HEK293 (cell line): Measurements from ENCODE around the gene HMGN2.
A peak's percentile ranks its signal among the peaks of the same experiment; 100 is the strongest.

Experiments
- HIC1 ChIP-seq: fragments of 450-650 bp; formaldehyde crosslinking; IDR thresholded peaks from 2 replicates; pipeline ENCODE4 v1.5.1; 2016; ENCODE audit warnings: missing biosample characterization, missing genetic modification characterization
- KLF1 ChIP-seq: fragments of 450-650 bp; formaldehyde crosslinking; IDR thresholded peaks from 2 replicates; pipeline ENCODE4 v1.5.1; 2016; ENCODE audit warnings: missing biosample characterization, missing genetic modification characterization
- KLF17 ChIP-seq: fragments of 450-650 bp; formaldehyde crosslinking; IDR thresholded peaks from 2 replicates; pipeline ENCODE4 v1.5.1; 2016; ENCODE audit warnings: missing biosample characterization, missing genetic modification characterization
- PATZ1 ChIP-seq: fragments of 450-650 bp; formaldehyde crosslinking; IDR thresholded peaks from 2 replicates; pipeline ENCODE4 v1.5.1; 2016; ENCODE audit warnings: missing biosample characterization, missing genetic modification characterization
- SCRT1 ChIP-seq: fragments of 450-650 bp; formaldehyde crosslinking; IDR thresholded peaks from 2 replicates; pipeline ENCODE4 v1.5.1; 2016; ENCODE audit warnings: missing biosample characterization, missing genetic modification characterization, borderline replicate concordance
- SP2 ChIP-seq: fragments of 450-650 bp; formaldehyde crosslinking; IDR thresholded peaks from 2 replicates; pipeline ENCODE4 v1.5.1; 2016; ENCODE audit warnings: missing biosample characterization, missing genetic modification characterization
- WT1 ChIP-seq: fragments of 450-650 bp; formaldehyde crosslinking; IDR thresholded peaks from 2 replicates; pipeline ENCODE4 v1.5.1; 2016; ENCODE audit warnings: missing biosample characterization, missing genetic modification characterization
- ZBTB49 ChIP-seq: fragments of 450-650 bp; formaldehyde crosslinking; IDR thresholded peaks from 2 replicates; pipeline ENCODE4 v1.5.1; 2016; ENCODE audit warnings: missing biosample characterization, missing genetic modification characterization, low read depth
- ZNF138 ChIP-seq: fragments of 450-650 bp; formaldehyde crosslinking; IDR thresholded peaks from 2 replicates; pipeline ENCODE4 v1.5.1; 2016; ENCODE audit warnings: missing biosample characterization, missing genetic modification characterization, borderline replicate concordance
- ZNF140 ChIP-seq: fragments of 450-650 bp; formaldehyde crosslinking; IDR thresholded peaks from 2 replicates; pipeline ENCODE4 v1.5.1; 2016; ENCODE audit warnings: missing biosample characterization, missing genetic modification characterization
- ZNF169 ChIP-seq: fragments of 450-650 bp; formaldehyde crosslinking; IDR thresholded peaks from 2 replicates; pipeline ENCODE4 v1.5.1; 2016; ENCODE audit warnings: missing biosample characterization, missing genetic modification characterization
- ZNF184 ChIP-seq: fragments of 450-650 bp; IDR thresholded peaks from 2 replicates; pipeline ENCODE4 v1.5.1; 2018; ENCODE audit warnings: missing biosample characterization, mild to moderate bottlenecking, missing genetic modification characterization
- ZNF23 ChIP-seq: fragments of 450-650 bp; formaldehyde crosslinking; IDR thresholded peaks from 2 replicates; pipeline ENCODE4 v1.5.1; 2016; ENCODE audit warnings: missing biosample characterization, missing genetic modification characterization, borderline replicate concordance
- ZNF37A ChIP-seq: fragments of 450-650 bp; IDR thresholded peaks from 2 replicates; pipeline ENCODE4 v1.5.1; 2018; ENCODE audit warnings: missing biosample characterization, missing genetic modification characterization
- ZNF426 ChIP-seq: fragments of 450-650 bp; formaldehyde crosslinking; IDR thresholded peaks from 2 replicates; pipeline ENCODE4 v1.5.1; 2017; ENCODE audit warnings: missing biosample characterization, missing genetic modification characterization, mild to moderate bottlenecking, inconsistent platforms, moderate library complexity
- ZNF530 ChIP-seq: fragments of 450-650 bp; formaldehyde crosslinking; IDR thresholded peaks from 2 replicates; pipeline ENCODE4 v1.5.1; 2016; ENCODE audit warnings: low read depth, missing biosample characterization, missing genetic modification characterization
- ZNF549 ChIP-seq: fragments of 450-650 bp; IDR thresholded peaks from 2 replicates; pipeline ENCODE4 v1.5.1; 2018; ENCODE audit warnings: missing biosample characterization, missing genetic modification characterization, mild to moderate bottlenecking, inconsistent platforms, moderate library complexity
- ZNF610 ChIP-seq: fragments of 450-650 bp; formaldehyde crosslinking; IDR thresholded peaks from 2 replicates; pipeline ENCODE4 v1.5.1; 2016; ENCODE audit warnings: missing biosample characterization, missing genetic modification characterization, borderline replicate concordance
- ZNF626 ChIP-seq: fragments of 450-650 bp; sonication (Bioruptor Pico); formaldehyde crosslinking; IDR thresholded peaks from 2 replicates; pipeline ENCODE4 v1.5.1; 2018; ENCODE audit warnings: missing biosample characterization, missing genetic modification characterization, inconsistent platforms
- ZNF645 ChIP-seq: fragments of 450-650 bp; formaldehyde crosslinking; IDR thresholded peaks from 2 replicates; pipeline ENCODE4; 2016; ENCODE audit warnings: missing biosample characterization, missing genetic modification characterization
- ZNF654 ChIP-seq: fragments of 450-650 bp; formaldehyde crosslinking; IDR thresholded peaks from 2 replicates; pipeline ENCODE4 v1.5.1; 2016; ENCODE audit warnings: low read depth, missing biosample characterization, missing genetic modification characterization
- ZNF692 ChIP-seq: fragments of 450-650 bp; formaldehyde crosslinking; IDR thresholded peaks from 2 replicates; pipeline ENCODE4 v1.5.1; 2016; ENCODE audit warnings: missing biosample characterization, missing genetic modification characterization
- ZNF704 ChIP-seq: fragments of 450-650 bp; formaldehyde crosslinking; IDR thresholded peaks from 2 replicates; pipeline ENCODE4 v1.5.1; 2016; ENCODE audit warnings: missing biosample characterization, missing genetic modification characterization
- ZNF830 ChIP-seq: fragments of 450-650 bp; IDR thresholded peaks from 2 replicates; pipeline ENCODE4 v1.5.0; 2018; ENCODE audit warnings: missing biosample characterization, missing genetic modification characterization, low read depth, mild to moderate bottlenecking, moderate library complexity
- TF ChIP-seq, protein P1 (sequence below): fragments of 450-650 bp; formaldehyde crosslinking; IDR thresholded peaks from 2 replicates; pipeline ENCODE4 v1.5.1; 2017; ENCODE audit warnings: missing biosample characterization, mild to moderate bottlenecking, missing genetic modification characterization, moderate library complexity

The HMGN2 gene

GRCh38 chr1:26472901-26473845 is 933 bp downstream of the HMGN2 start (continued):
- TF ChIP-seq, protein P1, sequence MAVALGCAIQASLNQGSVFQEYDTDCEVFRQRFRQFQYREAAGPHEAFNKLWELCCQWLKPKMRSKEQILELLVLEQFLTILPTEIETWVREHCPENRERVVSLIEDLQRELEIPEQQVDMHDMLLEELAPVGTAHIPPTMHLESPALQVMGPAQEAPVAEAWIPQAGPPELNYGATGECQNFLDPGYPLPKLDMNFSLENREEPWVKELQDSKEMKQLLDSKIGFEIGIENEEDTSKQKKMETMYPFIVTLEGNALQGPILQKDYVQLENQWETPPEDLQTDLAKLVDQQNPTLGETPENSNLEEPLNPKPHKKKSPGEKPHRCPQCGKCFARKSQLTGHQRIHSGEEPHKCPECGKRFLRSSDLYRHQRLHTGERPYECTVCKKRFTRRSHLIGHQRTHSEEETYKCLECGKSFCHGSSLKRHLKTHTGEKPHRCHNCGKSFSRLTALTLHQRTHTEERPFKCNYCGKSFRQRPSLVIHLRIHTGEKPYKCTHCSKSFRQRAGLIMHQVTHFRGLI: peak; percentile 86
- TF ChIP-seq WT1 (tag by site-specific recombination) (peak; percentile 26; the same call in 1 of the 2 replicates), ZNF169 (tag by site-specific recombination) (no peak), ZNF184 (tag by site-specific recombination) (no peak), ZNF830 (no peak), SCRT1 (tag by site-specific recombination) (peak; percentile 76; the same call in 1 of the 2 replicates), ZNF426 (no peak), KLF1 (tag by site-specific recombination) (peak; percentile 69), ZBTB49 (tag by site-specific recombination) (no peak), ZNF692 (tag by site-specific recombination) (no peak), ZNF645 (tag by site-specific recombination) (no peak), PATZ1 (tag by site-specific recombination) (peak; percentile 58), ZNF626 (tag by site-specific recombination) (no peak), ZNF23 (tag by site-specific recombination) (no peak), SP2 (peak; percentile 90), ZNF610 (tag by site-specific recombination) (no peak), ZNF140 (tag by site-specific recombination) (no peak), ZNF549 (tag by site-specific recombination) (no peak), ZNF530 (tag by site-specific recombination) (no peak), HIC1 (tag by site-specific recombination) (no peak), KLF17 (tag by site-specific recombination) (no peak), ZNF138 (tag by site-specific recombination) (no peak), ZNF37A (tag by site-specific recombination) (no peak), ZNF704 (tag by site-specific recombination) (no peak), ZNF654 (tag by site-specific recombination) (no peak)
